Measurements from ENCODE around the gene SMYD3.

The SMYD3 gene

DNA sequence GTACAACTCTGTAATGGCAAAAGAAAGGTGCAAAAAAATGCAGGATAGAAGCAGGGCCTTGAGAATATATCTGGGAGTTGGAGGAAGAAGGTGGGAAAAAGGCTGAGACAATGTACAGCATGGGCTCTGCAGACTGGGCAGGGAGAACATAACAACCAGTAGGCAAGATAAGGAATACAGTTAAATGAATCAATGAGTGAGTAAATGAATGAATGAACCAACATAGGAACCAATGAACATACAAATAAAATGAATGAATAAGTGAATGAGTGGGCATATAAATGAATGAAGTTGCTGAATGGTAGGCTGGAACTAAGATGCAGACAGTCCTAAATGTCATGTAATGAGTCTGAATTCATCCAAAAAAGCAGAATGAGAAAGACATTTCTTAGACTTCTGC is 370.6 kb downstream of the SMYD3 start:
- no peak for DNase-seq

DNA sequence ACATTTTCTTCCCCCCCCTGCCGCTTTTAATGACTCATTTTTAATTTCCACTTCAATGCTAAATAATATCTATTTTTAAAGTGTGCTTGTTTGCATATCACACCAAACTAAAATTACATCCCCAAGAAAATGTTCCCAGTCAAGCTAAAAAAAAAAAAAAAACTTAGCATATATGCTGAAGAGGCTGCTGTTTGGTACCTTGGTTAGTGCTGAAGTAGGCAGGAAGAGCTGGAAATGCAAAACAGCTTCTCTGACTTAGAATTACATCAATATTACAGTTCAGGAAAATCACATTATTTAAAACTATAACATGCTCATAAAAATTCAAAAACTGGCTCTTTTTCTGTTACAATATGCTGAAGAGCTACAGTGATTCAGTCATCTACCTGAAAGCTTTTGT is 372.3 kb downstream of the SMYD3 start:
- no peak for DNase-seq

DNA sequence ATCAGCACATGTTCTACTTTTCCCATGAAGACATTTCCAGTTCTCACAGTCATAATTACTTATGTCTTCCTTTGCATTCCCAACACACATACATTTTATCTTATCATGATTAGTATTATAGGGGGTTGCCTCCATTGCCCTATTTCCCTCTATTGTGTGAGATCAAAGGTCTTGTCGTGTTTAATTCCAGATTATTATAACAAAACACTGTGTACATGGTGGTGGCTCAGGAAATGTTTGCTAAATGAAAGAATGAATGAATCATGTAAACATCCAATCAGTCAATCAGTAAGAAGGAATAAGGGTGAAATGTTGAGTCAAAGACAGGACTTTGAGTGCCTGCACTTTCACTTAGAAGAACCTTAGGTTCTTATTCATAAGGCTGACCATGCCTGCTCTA is 376.0 kb downstream of the SMYD3 start:
- DNase-seq: no peak

DNA sequence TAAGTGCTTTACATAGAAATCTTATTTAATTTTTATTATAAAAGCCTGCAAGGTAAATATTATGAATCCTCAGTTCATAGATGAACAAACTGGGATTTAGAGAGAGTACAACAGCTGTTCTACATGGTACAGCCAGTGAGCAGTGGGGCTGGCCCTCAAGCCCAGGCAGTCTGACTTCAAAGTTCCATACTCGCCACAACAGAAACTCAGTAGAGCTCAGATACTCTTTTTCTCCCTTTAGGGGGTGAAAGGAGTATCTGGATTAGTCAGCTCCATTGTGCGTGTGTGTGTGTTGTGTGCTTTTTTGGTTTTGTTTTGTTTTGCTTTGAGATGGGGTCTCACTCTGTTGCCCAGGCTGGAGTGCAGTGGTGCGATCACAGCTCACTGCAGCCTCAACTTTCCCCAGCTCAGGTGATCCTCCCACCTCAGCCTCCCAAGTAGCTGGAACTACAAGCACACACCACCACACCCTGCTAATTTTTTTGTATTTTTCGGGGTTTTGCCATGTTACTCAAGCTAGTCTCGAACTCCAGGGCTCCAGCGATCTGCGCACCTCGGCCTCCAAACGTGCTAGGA is 378.5 kb downstream of the SMYD3 start:
- no peak for DNase-seq

DNA sequence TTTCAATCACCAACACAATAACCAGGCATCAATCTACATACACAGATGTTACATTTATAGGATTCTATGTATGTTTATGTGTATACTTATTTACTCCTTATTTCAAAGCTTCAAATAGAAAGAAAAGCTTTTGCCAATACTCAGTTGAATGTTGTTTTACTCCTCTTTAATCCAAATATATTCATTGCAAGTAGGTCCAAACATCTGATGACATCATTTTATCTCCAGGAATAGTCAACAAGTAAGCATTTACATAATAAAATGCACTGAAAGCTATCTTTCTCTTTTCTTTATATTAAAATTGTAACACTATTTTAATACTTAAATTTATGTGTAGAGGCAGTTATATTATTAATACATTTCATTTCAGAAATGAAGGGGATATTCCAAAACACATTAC is 380.5 kb downstream of the SMYD3 start:
- no peak for DNase-seq

DNA sequence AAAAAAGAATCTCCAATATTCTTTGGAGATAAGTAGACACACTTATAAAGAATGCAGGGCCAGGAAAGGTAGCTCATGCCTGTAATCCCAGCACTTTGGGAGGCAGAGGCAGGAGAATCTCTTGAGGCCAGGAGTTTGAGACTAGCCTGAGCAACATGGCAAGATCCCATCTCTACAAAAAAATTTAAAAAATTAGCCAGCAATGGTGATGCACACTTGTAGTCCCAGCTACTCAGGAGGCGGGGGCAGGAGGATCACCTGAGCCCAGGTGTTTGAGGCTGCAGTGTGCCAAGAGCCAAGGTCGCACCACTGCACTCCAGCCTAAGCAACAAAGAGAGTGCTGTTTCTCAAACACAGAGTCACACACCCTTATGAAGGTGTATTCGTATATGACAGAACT is 385.0 kb downstream of the SMYD3 start:
- DNase-seq: no peak

DNA sequence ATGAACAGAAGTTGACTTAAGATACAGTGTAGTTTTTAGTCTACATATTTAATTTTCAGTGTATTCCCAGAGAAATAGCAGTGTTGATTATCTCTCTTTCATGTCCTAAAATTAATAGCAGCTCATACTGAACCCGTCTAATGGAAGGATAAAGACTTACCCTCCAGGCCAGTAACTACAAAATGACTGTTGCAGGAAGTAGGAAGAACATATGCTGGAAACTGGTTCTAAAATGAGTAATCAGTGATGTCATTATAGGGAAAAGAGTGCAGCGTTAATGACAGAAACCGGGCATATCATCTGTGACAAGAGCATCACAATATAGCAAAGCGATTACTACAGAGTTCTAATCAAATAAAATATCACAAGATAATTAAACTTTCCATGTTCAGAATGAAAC is 385.5 kb downstream of the SMYD3 start:
- DNase-seq: no peak

DNA sequence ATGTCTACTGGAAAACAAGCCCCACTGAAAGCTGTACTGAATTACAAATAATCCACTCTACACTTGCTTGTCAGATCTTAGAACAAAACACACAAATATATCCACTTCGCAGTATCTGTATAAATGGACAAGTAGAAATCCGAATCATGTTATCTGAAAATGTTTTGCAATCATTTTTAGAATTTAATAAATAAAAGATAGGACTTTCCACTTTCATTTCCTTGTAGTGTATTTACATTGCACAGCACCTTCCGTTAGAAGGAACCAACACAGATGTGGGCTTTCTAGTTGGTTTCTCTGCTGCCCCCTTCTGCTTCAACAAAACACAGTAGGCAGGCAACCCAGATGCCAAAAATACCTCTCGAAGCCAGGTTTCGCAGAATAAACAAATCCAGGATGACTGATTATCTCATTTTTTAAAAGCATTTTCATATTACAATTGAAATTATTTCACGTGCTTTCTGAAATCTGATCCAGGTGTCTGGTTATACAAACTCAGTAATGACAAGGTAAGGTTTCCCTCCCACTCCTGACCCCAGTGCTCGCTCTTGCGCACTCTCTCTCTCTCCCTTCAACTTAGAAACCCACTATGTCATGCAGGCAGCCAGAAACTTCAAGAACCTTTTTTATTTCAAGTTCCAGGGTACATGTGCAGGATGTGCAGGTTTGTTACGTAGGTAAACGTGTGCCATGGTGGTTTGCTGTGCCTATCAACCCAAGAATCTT is 389.9 kb downstream of the SMYD3 start:
- no peak for DNase-seq

DNA sequence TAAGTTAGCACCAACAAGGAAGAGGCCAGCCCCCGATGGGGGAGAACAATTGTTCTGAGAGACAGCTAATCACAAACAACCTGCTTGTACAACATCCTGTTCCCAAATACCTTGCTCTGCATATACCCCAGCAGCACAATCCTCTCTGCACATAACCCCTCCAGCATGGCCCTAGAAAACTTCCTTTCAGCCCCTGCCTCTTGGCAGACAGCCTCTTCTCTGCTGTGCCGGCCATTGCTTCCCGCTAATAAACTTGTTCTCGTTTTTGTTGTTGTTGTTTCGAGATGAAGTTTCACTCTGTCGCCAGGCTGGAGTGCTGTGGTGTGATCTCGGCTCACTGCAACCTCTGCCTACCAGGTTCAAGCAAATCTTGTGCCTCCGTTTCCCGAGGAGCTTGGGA is 392.7 kb downstream of the SMYD3 start:
- DNase-seq: no peak

DNA sequence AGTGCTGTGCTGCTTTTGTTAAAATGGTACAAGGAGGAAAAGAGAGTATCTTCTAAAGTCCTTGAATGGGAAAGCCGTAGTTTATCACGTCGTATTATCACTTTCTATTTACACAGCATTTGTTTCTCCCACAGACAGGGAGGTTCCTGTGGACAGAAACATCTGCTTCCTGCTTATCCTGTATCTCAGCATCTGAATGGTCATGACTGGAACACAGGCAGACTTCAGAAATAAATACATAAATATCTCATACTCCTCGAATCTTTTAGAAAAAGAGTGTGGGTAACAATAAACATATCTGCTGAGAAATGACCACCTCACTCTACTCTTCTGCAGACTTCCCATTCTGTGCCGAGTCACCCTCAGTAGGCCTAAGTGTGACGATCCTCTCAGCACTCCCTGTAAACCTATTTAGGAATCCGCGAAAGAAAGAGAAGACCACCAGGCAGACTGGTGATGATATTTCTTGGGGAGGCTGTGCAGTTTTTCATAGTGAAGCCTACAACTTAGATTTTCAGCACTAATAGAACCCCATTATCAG is 393.5 kb downstream of the SMYD3 start:
- no peak for DNase-seq

DNA sequence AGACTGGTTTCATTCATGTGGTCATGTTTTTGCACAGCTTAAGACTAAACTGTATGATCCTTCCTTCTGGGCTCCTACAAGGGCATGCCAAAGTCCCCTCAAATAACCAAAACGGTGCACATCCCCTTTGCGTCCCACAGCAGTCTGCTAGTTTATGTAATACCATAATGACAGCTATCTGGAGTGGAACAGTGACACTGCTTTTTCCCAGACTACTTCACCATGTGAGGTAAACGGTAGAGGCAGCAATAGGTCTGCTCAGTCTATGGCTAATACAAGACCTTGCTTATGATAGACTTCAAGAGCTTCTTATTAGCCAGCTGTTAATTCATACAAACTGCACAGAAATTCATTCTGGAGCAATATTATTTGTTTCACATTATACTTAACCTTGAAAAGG is 395.5 kb downstream of the SMYD3 start:
- no peak for DNase-seq

DNA sequence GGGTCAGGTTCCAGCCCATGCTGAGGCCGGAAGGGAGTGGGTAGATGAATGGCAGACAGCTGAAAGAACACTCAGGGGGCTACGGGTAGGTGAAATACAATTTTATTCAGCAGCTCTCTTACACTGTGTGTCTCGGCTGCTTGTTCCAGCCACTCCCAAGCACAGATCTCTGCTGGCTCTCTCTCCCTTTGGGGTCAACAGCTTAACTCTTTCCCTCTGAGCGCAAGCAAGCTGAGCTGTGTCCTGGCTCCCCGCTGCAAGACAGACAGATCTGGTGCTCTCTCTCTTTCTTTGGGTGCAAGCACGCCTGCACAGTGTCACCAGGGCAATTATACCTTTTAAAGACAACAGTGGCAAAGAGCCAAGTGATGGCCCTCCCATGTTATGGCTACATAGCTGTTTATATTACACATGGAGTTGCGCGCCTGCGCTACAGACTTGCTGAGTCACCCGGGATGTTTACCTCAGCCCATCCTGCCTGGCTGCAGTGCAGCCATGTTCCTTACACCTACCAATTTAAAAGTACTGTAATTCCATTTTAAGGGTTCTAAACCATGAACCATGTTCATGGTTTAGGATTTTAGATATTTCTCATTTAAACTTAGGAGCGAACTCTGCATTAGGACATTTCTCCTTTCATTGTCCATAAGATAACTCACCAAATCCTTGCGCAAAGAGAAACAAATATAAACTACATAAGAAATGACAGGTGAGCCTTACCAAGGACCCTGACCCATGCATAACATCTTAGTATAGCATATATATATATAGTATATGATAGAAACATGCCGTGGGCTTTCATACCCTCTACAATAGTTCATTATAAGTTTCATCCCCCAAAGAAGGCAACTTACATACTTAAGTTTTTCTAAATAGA is 396.5 kb downstream of the SMYD3 start:
- DNase-seq: no peak

DNA sequence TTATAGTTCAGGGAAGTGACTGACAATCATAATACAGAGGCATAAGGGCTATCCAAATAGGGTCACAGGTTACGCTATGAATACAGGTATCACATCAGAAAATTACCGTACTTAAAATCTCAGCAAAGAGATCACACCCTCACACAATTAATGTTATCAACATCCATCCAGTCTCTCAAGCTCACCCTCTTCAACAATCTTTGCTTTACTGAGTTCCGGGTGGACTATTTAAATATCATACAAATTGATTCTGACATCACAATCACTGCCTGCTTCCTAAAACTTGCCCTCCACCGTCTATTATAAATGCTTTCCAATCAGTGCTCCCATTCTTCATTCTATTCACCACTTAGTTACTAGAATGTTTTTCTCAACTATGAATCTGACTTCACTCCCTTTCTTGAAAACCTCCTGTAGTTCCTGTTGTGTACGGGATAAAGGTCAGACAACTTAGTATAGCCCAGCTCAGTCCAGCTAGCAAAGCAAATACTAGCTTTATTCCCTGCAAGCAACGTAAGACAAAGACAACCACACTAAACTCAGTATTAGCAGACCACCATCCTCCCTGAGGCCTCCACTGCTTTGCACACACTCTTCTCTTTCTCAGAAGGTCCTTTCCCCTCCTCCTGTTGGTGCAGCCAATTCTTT is 398.7 kb downstream of the SMYD3 start:
- DNase-seq: no peak

DNA sequence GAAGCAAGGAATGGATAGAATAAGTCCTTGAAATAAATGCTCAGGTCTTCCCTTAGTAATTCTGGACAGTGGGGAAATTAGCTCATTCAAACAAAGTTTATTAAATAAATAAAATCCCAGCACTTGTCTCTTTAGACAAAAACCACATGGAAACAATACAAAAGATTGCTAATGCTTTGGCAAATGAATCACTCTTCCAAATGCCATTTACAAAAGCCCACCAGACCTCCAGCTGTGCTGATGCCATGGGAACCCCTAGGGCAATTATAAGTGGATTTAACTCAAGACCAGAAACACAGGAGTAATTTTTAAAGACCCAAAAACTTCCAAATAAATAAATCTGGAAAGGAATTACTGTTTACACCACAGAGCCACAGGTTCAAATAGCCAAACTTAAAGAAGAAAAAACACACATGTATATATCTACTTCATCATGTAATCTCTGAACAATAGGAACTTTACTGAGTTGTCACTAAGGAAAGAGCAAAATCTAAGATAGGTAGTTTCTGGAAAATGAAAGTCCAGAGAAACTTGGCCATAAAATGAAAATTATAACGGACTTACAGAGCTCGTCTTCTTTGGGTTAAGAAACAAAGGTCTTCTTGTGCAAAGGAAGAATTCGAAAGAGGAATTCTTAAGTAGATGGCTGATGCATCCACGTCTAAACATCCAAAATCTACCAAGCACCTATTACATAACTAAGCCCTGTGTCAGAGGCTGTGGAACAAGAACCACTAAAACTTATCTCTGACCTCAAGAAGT is 399.4 kb downstream of the SMYD3 start:
- no peak for DNase-seq

DNA sequence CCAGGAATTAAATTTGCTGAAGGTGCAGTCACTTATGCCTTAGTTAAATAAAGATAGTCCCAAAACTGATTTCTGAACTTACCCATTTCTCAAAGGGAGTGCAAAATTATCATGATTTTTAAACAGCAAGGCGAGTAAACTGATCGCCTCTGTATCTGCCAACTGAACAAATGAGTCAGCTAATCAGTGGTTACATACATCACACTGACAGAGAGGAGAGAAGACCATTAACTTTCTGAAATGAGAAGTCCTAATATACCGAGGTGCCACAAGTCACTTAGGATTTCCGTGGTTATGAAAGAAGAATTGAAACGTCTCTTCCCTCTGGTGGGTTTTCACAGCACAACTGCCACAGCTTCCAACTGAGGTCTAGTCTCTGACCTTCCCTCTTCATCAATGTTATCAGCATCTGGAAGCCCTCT is 400.7 kb downstream of the SMYD3 start:
- DNase-seq: no peak

DNA sequence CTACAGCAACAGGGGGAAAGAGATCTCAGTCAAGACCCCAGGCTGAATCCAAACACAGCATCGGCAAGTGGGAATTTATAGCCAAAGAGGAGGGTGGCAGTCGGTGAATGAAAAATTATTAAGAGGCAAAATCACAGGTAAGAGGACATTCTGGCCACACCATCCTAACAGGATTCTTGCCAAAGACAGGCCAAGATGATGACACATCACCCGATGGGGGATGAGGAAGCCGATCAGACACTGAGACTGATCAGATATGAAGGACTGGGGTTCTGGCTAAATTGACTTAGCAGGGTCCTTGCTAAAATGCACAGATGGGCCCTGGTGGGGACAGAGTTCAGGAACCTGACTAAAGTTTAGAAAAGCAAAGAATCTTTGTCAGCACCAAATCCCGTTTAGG is 402.2 kb downstream of the SMYD3 start:
- no peak for DNase-seq

DNA sequence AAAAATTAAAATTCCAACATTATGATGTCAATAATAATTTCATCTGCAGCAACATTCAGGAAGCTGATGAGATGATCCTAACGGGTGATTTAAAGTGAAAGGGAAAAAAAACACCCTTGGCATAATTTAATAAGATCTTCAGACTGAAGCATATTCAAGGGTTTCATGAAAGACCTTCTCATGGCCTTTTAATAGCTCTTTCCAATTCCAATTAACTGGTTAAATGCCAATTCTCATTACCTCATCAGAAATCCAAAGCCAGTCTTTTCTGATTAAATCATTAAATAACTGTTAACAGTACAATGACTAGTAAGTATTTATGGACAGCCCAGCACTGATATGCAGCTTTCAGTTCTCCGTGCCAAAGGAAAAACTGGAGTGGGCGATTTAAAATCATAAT is 407.5 kb downstream of the SMYD3 start:
- DNase-seq: no peak

DNA sequence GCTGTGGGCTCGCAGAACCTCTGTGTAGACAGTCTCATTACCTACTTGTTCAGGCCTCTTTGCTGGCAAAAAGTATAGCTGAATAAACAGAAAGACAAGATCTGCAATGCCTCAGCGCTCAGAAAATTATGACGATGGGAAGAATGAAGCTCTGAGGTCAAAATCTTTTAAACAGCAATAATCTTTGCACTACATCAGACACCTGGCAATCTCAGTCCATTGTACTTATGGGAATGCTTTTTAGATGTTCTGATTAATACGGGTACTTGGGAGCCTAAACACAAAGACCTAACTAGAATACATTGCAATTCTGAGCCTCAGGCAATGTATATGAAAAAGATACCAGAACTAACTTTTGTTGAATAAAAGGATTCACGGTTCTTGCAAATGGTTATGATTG is 410.7 kb downstream of the SMYD3 start:
- DNase-seq: no peak

DNA sequence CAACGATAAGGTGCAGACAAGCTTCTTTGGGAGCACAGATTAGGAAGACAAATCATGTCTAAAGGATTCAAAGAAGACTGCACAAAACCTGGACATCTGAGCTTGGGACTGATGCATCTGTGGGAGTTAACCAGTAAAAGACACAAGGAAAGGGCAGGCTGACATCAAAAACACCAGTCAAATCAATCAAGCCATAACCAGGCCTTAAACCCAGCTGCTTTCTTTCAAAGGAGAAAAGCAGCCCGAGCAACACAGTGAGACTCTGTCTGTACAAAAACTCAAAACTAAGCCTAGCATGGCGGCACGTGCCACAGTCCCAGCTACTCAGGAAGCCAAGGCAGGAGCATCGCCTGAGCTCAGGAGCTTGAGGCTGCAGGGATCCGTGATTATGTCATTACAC is 411.6 kb downstream of the SMYD3 start:
- DNase-seq: no peak

DNA sequence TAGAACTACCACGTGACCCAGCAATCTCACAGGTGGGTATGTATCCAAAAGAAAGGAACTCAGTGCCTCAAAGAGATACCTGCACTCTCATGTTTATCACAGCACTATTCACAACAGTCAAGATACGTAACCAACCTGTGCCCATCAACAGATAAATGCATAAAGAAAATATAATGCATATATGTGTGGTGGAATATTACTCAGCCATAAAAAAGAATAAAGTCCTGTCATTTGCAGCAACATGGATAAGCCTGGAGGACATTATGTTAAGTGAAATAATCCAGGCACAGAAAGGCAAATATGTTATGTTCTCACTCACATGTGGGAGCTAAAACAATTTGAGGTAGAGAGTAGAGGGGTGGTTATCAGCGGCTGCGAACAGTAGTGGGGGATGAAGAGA is 413.8 kb downstream of the SMYD3 start:
- DNase-seq: no peak

DNA sequence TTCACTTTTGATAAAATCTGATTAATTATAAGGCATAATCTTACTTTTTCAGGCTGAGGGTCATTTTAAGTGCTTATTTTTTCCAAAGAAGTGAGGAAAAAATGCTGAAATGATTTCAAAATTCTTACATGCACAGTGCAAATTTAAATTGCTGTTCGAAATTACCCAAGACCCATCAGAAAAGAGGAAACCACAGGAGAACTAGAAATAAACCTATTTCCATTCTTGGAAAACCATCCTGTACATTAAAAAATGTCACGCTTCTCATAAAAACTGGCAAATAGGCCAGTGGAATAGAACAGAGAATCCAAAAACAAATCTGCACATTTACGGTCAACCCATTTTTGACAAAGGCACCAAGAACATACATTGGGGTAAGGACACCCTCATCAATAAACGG is 414.9 kb downstream of the SMYD3 start:
- DNase-seq: no peak

DNA sequence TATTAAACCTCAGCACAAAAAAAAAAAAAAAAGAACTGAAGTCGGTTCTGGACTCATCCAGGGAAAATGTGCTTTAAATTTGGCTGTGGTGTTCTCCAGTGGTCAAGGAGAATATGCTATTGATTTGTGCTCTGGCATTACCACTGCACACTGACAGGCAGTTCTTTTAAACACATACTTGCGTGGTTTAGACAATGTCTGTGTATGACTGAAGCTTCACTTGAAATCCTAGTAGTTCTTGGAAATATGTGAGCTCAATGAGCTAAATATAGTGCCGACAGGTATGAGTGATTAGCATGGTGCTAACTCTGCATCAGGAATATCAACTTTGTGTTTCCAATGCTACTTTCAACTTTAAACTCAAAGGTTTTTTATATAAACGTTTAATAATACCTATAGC is 415.6 kb downstream of the SMYD3 start:
- DNase-seq: no peak

DNA sequence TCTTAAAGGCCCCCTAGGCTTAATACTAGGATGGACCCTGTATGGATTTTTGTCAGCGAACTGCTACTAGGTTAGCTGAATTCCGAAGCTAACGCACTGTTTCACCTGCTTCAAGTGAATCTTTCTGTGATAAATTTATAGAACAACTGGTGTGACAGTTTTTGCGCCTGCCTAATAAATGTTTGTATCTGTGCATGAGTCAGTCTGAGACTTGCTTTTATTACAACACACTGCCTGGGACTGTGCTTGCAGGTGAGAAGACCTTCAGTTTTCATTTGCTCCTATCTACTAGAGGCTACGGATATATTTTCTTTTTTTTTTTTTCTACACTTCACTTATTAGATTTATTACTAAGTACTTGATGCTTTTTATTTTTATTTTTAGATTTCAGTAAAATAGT is 420.9 kb downstream of the SMYD3 start:
- DNase-seq: no peak

Data from cerebellar nuclear complex (tissue), 1 donor.